ENCODE measurements around the gene CNKSR3.

CNKSR3 gene

DNA sequence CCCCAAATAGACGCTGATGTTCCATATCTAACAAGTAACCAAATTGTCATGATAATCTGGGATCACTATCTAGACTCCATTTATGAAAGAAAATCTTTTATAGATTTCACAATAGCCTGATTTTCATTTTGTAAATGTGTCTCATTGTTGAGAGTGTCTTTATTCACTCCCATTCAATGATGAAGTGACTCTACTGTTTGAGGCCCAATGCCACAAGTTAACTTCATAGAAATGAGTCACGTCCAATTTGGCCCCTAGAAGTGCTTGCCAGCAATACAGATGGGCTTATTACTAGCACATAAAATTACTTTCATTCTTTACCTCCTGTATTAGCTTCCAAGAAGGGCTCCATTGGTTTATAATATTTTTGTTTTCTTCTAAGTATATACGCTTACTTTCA lies 160.2 kb downstream of the CNKSR3 start:
- DNase-seq (ENCODE audit: low read depth in 2 of 2): no peak

DNA sequence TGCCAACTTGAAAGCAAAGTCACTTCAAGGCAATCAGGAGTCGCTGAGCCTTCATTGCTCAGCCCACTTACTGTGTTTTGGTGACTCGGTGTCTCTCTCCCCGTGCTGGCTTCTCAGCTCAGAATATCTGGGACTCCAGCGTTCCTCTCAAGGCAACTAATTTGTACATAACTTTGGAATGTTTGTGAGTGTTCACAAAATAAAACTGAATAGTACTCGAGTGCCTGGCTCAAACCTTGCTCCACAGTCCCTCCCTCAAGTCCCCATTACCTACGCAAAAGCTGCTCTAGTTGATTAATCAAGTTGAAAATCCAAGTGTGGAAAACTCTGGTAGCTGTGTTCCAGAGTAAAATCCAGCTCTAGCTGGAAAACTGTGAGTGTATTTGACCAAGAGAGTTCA lies 162.5 kb downstream of the CNKSR3 start:
- no peak for DNase-seq (ENCODE audit: low read depth in 2 of 2)

DNA sequence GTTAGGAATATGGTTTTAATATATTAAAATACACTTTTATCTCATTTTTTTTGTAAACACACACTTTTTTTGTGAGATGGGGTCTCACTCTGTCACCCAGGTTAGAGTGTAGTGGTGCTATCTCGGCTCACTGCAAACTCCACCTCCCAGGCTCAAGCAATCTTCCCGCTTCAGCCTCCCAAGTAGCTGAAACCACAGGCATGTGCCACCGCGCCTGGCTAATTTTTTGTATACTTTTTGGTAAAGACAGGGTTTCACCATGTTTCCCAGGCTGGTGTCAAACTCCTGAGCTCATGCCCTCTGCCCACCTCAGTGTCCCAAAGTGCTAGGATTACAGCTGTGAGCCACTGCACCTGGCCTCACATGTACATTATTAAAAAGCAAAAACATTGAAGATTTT lies 164.7 kb downstream of the CNKSR3 start:
- no peak for DNase-seq (ENCODE audit: low read depth in 2 of 2)

DNA sequence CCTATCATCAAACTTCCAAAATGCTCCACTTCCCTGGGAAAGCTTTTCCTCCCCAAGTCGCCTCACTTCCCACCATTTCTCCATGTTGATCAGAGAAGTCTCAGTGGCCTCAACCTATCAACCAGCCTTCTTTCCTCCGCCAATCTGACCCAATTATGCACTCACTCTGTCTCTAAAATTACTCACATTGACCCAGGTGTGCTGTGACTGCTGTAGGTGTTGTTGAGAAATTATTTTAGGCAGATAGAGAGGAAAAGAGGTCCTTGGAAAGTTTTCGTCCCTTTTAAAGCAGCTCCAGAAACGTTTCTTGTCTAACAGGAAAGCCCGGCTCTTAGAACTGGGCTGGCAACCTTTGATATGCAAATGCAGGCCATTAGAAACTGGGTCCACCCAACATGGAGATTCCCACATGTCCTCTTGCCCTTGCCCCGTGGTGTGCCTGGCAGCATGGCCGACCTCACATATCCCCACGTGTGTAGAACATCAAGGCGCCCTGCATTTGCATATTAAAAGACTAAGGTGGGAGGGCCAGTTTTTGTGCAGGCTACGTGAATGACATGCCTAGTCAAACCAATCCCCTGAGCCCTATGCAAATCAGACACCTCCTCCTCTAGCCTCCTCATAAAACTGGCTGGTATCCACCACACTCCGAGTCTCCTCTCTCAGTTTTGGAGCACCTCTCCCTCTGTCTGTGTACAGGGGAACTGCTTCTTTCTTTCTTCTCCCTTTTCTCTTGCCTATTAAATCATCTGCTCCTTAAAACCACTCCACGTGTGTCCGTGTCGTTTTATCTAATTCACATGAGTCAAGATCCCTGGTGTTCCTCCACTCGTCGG lies 166.8 kb downstream of the CNKSR3 start:
- no peak for DNase-seq (ENCODE audit: low read depth in 2 of 2)

DNA sequence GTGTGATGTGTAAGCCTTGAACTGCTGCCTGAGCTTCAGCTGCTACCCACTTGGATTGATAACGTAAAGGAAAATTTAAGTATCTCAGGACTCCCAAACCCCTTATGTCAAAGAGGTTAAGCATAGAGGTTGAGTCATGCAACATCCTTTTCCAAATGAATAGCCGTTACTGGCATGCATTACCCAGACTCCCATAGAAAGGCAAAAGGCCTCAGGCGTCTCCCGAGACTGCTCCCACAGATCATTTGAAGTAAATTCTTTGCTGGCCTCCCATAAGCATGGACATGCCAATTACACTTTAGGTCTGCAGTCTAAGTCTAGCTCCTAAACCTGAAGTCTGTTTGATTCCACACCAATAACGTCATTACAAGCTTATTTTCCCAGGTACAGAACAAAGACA lies 168.6 kb downstream of the CNKSR3 start:
- DNase-seq (ENCODE audit: low read depth in 2 of 2): no peak

DNA sequence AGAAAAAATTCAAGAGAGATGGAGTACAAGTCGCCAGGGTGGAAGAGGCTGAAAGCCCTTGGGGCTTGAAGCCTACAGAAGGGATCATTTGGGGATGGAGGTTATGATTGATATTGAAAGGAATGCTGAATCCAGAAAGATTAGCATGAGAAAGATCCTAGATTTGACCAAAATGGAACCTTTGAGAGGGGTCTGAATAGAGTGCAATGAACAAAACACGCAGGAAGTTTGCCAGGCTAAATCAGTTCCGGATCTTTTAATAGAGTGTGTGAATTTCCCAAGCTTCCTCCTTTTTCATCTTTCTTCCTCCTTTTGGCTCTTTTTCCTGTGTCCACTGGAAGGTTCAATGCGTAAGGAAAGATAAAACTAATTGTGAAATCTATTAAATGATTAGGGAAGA lies 169.1 kb downstream of the CNKSR3 start:
- no peak for DNase-seq (ENCODE audit: low read depth in 2 of 2)
